Erythroblast (primary cell): ENCODE data around the gene NR1H2.

Experiments
- GATA1 ChIP-seq: IDR thresholded peaks from 2 replicates; pipeline ENCODE4 v1.6.1; 2011; ENCODE audit warnings: low read depth, mild to moderate bottlenecking, control low read depth, low read length, moderate library complexity
- POLR2A ChIP-seq: IDR thresholded peaks from 2 replicates; pipeline ENCODE4 v1.6.1; 2011; ENCODE audit warnings: mild to moderate bottlenecking, low read length

DNA sequence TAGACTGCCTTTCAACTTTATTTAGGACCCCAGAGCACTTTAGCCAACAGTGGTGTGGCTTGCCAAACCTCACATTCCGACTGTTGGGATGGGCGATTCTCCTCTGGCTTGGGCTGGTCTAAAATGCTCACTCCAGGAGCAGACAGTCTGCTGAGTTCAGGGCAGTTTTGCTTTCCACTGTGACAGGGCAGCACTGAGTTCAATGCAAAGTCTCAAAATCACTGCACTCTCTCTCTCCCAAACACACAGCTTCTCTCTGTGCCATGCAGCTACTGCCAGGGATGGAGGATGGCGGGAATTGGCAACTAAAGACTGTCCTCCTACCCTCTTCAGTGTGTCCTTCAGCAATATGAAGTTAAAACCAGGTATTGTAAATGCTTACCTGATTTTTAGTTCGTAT, 24.0 kb upstream of the NR1H2 start:
- TF ChIP-seq POLR2A: no peak
- TF ChIP-seq GATA1: no peak
